GM18520 (cell line): ENCODE results near the gene AWAT1.
A peak's percentile ranks its signal among the peaks of the same experiment; 100 is the strongest.
"Not testable (repeated sequence)": the region's sequence is repeated elsewhere in the genome, so short reads cannot be mapped to it uniquely, and the experiment has no call there.

ENCODE experiments used
- ATAC-seq: cut with Tn5 transposase; IDR thresholded peaks from one replicate; pipeline ENCODE4 v1.9.1; 2021; ENCODE audit not compliant: unreplicated experiment

AWAT1 gene

DNA sequence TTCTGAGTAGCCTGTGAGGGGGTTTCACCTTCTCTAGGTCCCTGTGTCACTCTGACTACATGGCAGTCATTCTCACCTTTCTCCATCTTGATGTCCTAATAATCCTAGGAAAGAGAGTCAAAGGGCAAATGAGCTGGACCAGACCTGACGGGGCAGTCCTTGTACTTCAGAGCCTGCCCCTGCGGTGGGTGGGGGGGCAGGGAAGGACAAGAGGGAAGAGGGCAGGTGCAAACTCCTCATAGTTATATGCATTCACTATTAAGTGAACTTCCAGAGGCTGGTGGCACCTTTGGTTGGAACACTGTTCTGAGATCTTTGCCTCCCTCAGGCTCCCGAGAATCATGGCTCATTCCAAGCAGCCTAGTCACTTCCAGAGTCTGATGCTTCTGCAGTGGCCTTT is at the start of gene AWAT1:
AWAT1 (plus strand) TSS at position 301 of the 400 bp plus-strand sequence; CDS start at position 342, 41 bp downstream.
- ATAC-seq = no peak

DNA sequence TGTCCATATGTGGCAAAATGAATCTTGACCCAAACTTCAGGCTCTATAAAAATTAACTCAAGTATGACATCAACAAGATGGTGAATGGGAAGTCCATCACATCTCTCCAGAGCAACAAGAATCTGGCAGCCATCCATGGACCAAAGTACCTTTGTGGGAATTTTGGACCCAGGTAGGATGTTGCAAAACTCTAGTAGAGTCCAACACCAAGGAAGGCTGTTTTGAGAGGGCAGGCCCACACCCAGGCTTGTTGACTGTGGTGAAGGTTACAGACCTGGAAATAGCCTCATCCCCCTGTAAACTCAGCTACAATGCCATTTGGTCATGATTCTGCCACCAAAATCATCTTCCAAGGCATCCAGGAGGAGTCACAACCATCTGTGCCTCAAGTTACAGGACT is 44.2 kb upstream of the AWAT1 start:
- ATAC-seq = no peak

- ATAC-seq = peak; percentile 45
These were observed 37.3 kb upstream of the AWAT1 start for GRCh38 chrX:70196961-70197720.

DNA sequence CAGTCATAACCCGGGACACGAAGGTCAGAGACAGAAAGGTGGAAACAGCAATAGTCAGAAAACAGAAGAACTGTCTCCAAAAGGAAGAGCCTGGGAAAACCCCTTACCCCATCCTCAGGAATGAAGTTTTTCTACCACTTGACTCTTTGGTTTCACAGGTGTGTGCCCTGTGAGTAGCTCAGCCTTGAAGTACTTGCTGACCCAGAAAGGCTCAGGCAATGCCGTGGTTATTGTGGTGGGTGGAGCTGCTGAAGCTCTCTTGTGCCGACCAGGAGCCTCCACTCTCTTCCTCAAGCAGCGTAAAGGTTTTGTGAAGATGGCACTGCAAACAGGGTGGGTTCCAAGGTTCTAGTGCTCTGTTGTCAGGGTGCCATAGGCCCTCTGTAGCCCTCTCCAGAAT is 32.7 kb upstream of the AWAT1 start:
- ATAC-seq = no peak

DNA sequence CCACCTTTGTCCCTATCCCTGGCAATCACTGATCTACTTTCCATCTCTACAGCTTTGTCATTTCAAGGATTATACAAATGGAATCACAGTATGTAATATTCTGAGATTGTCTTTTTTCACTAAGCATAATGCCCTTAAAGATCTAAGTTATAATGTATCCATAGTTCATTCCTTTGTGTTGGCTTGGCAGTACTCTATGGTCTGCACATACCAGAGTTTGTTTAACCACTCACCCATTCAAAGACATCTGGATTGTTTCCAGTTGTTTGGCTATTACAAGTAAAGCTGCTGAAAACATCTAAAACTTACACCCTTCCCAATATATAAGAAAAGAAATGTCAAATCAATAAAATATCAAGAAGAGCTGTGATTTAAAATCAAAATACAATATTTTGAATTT is 26.0 kb upstream of the AWAT1 start:
- no peak for ATAC-seq

GRCh38 chrX:70209570-70209969 is 24.9 kb upstream of the AWAT1 start:
- not testable (repeated sequence) for ATAC-seq

- no peak for ATAC-seq
These were observed 14.3 kb upstream of the AWAT1 start for GRCh38 chrX:70219938-70220764.

- ATAC-seq = no peak
These were observed 8.4 kb upstream of the AWAT1 start for GRCh38 chrX:70226048-70226447.

DNA sequence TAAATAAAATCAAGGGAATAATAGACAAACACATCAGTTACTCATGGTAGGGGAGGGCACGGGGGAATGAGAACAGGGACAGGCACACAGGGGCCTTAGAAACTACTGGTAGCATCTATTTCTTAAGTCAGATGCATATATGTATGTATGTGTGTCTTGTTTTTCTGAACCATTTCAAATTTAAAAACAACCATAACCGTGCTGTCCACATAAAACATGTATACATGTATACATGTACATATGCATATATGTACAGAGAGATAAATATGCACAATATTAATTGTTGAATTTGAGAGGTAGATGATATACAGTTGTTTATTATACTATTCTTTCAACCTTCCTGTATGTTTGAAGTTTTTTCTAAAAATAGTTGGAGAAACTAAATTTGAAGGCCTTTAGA is 7.8 kb upstream of the AWAT1 start:
- ATAC-seq = no peak

DNA sequence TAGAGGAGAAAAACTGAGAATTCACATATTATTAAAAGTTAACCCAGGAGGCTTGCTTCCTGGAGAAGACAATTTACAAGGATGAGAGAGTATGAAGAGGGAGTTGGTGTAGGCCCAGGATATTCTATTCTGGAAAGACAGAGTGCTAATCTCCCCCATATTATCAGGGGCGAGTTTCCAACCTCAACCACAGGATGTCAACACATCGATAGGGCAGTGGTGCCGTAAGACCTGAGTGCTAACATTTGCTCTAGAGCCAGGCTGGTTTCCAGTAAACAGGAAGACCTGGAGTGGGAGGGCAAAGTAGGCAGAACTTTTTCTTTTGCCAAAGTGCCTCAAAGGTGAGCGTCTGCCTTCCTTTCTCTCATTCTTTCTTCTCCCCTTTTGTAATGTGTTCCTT is 2.8 kb upstream of the AWAT1 start:
- no peak for ATAC-seq

- no peak for ATAC-seq
These were observed 6.3 kb downstream of the AWAT1 start for GRCh38 chrX:70240751-70241150.

DNA sequence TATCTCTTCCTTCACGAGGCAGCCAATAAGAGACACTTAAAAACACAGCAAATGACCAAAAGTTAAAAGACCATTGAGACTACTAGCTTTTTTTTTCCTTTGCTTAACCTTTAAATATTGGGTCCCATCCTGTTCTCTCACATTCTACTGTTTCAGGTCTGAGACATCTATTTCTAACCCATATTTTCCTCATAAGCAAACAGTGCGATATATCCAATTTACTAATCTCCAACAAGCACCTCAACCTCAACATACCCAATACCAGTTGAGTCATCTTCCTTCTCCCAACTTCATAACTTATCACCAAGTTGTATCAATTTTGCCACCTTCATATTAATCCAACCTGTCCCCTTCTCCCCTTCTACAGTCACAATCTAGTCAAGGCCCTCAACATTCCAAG is 7.0 kb downstream of the AWAT1 start:
- ATAC-seq = no peak

- ATAC-seq = not testable (repeated sequence)
These were observed 9.1 kb downstream of the AWAT1 start for GRCh38 chrX:70243601-70244000.

DNA sequence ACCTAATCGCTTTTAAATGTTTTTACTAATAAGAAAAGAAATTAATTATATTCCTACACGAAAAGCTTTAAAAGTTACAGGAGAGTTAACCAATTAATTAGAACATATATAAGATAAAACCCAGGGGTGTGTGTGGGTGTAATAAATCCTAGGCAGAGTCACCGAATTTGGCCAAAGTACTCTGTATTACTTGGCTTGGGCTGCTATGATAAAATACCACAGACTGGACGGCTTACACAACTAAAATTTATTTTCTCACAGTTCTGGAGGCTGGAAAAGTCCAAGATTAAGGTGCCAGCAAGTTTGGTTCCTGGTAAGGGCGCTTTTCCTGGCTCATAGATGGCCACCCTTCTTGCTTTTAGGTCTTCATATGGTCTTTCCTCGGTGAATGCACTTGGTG is 10.4 kb downstream of the AWAT1 start:
- ATAC-seq = no peak

DNA sequence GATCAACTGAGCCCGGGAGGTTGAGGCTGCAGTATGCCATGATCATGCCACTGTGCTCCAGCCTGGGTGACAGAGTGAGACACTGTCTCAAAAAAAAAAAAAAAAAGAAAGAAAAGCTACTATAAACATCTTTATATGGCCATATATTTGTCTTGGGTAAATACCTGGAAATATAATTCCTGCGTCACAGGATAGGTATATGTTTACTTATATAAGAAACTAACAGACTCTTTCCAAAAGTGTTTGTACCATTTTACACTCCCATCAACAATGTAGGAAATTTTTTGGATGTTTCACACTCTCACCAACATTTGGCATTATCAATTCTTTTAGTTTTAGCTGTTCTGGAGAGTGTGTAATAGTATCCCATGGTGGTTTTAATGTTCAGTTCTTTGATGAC is 12.8 kb downstream of the AWAT1 start:
- no peak for ATAC-seq

DNA sequence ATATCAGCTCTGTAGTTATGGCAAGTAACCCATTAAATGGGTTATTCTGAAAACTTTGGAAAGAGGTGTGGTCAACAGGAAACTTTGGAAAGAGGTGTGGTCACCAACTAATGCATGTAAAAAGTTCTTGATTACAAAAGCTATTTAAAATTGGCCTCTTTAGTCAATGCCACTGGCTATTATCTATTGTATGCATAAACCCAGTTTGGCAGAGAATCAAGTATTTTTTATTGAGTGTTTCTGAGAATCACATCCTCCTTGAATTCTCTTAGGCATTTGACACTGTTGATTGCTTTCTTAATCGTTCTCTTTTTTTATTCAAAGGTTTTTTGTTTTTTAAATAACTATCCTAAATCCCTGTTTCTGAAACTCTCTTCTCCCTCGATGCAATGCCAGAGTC is 18.0 kb downstream of the AWAT1 start:
- ATAC-seq = no peak

GRCh38 chrX:70253377-70254062 is 19.1 kb downstream of the AWAT1 start:
- ATAC-seq = no peak

DNA sequence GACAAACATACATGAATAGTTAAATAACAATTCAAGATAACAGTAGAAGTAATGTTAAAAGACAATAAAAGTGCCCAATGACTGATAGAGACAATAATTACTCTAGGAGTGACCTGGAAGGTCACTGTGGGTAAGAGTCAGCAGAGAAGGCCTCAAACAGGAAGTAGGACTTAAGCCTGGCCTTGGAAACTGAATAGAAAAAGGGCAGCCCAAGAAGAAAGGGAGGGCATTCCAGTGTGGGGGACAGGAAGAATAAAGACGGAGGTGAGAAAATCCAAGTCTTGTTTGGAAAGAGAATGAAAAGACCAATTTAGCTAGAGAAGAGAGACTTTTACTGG is 19.6 kb downstream of the AWAT1 start:
- ATAC-seq = no peak

DNA sequence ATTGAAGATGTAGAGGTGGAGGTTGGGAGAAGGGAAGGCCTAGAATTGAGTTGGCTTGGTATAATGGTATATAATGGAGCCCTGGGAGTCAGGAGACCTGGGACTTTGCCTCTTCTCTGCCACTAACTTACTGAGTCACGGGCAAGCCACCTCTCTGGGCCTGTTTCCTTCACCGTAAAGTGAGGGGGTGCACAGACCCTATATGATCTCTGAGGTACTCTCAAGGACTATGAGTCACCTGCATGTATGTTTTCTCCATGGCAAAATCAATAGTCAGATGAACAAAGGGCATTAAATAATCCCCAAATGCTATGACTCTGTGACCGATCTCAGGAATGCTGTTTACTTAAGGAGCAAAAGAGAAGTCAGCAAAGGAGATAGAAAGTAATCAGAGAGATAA is 20.5 kb downstream of the AWAT1 start:
- ATAC-seq = no peak

DNA sequence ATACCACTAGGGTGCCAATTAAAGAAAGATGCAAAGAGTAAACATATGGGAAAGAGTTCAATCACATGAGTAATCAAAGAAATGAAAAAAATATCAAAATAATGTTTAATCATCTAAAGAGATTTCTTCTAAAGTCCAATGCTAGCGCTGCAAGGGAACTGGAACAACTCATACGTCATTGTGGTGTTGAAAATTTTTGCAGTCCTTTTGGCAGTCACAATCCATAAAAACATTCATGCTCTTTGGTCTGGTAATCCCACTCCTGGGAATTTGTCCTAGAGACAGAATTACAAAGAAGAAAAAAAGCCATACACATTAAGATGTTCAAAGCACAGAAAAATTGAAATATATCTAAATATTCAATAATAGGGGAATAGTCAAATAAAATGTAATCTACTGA is 21.0 kb downstream of the AWAT1 start:
- no peak for ATAC-seq

GRCh38 chrX:70257423-70258288 is 23.2 kb downstream of the AWAT1 start:
- no peak for ATAC-seq
